Caco-2 (cell line): ENCODE data around the gene GPX1. TPM values are rescaled to one million over a fixed set of nuclear protein-coding genes. Genes with fewer than 3 reads are reported as not detected.

Experiments
- BruUV-seq: library from RNA; stranded (reverse); fragments of 400-500 nt; replicated peaks from 2 replicates; lab custom pipeline; 2021; lab: Mats Ljungman, UMichigan
- CTCF ChIA-PET: fragments of 300-600 bp; sonication (Branson Sonifier 250); formaldehyde crosslinking; loops from one replicate; lab custom pipeline; 2022; ENCODE audit warnings: antibody characterized with exemption; lab: Charles Lee
- POLR2A ChIA-PET: fragments of 300-600 bp; sonication (Branson Sonifier 250); formaldehyde crosslinking; loops from one replicate; lab custom pipeline; 2022; ENCODE audit warnings: antibody characterized with exemption; lab: Charles Lee
- DNase-seq, 2 experiments: peaks; one replicate each; pipeline versions ENCODE4 v3.0.0 to v3.0.0-alpha.2; 2020 to 2022
- H3K27me3 ChIP-seq: replicated peaks from 2 replicates; pipeline ENCODE4 v1.6.0; 2011; ENCODE audit warnings: low read length; ENCODE audit not compliant: control insufficient read depth, insufficient read depth
- H3K36me3 ChIP-seq: 2 replicates; pipeline ENCODE4 v1.5.1; 2011; ENCODE audit warnings: low read length; ENCODE audit not compliant: control insufficient read depth, insufficient read depth
- H3K4me1 ChIP-seq: fragments of 250-450 bp; sonication (Bioruptor Pico); 2 replicates; pipeline ENCODE4 v1.5.1; 2020; ENCODE audit warnings: mild to moderate bottlenecking
- H3K4me3 ChIP-seq: 2 replicates; pipeline ENCODE4 v1.5.1; 2011; ENCODE audit warnings: low read depth, mild to moderate bottlenecking, control low read depth, low read length
- H3K9me3 ChIP-seq: fragments of 250-450 bp; sonication (Bioruptor Pico); 2 replicates; pipeline ENCODE4 v1.5.1; 2020; ENCODE audit warnings: mild to moderate bottlenecking, moderate library complexity
- H3K27ac Mint-ChIP-seq: one replicate; pipeline ENCODE4 v1.8.0; 2022; ENCODE audit warnings: mixed read lengths; ENCODE audit not compliant: unreplicated experiment
- H3K27me3 Mint-ChIP-seq: one replicate; pipeline ENCODE4 v1.8.0; 2022; ENCODE audit warnings: mixed read lengths; ENCODE audit not compliant: insufficient read depth, unreplicated experiment
- H3K36me3 Mint-ChIP-seq: one replicate; pipeline ENCODE4 v1.8.0; 2022; ENCODE audit warnings: mild to moderate bottlenecking, mixed read lengths; ENCODE audit not compliant: insufficient read depth, unreplicated experiment
- H3K4me1 Mint-ChIP-seq: one replicate; pipeline ENCODE4 v1.8.0; 2022; ENCODE audit warnings: low read depth, mixed read lengths; ENCODE audit not compliant: unreplicated experiment
- H3K4me3 Mint-ChIP-seq: one replicate; pipeline ENCODE4 v1.8.0; 2022; ENCODE audit warnings: mild to moderate bottlenecking, moderate library complexity, mixed read lengths; ENCODE audit not compliant: unreplicated experiment
- H3K9me3 Mint-ChIP-seq: one replicate; pipeline ENCODE4 v1.8.0; 2022; ENCODE audit warnings: mixed read lengths; ENCODE audit not compliant: unreplicated experiment
- CTCF ChIP-seq, 2 experiments: fragments of 200-600 bp in 1 of 2; IDR thresholded peaks; 1 replicate in 1 of 2; 2 replicates in 1 of 2; pipeline versions ENCODE4 v1.5.1 to v1.8.0; 2011 to 2022; ENCODE audit warnings: antibody characterized with exemption in 1 of 2, control low read depth in 1 of 2, inconsistent platforms in 1 of 2, low read depth in 1 of 2, low read length in 1 of 2, mild to moderate bottlenecking in 1 of 2, moderate library complexity in 1 of 2; ENCODE audit not compliant: insufficient read depth in 1 of 2, severe bottlenecking in 1 of 2, unreplicated experiment in 1 of 2
- intact Hi-C: fragments of 100-400 bp; cut with micrococcal nuclease; formaldehyde crosslinking; loops from one replicate; pipeline ENCODE4 v1.10.0; 2022; ENCODE audit not compliant: unreplicated experiment
- total RNA-seq: library from RNA; stranded (reverse); gene quantifications from 2 replicates; pipeline ENCODE4 v1.2.3, GENCODE V29; 2022

Gene GPX1
- total RNA-seq, 1 experiment from 2014 or later = 197 TPM

GRCh38 chr3:49313896-49314688, 44.1 kb downstream of the GPX1 start:
- no peaks in the 10 kb centered on the region for H3K27me3 ChIP-seq
- Mint-ChIP-seq H3K4me1 (no peaks in the 10 kb centered on the region), H3K4me3 (no peak overlapping the region), H3K27me3 (no peaks in the 10 kb centered on the region), H3K27ac (no peak overlapping the region), H3K9me3 (no peaks in the 10 kb centered on the region), H3K36me3 (peaks cover 28% of the 10 kb centered on the region)
- H3K4me3 ChIP-seq = no peak overlapping the region
- ChIA-PET POLR2A (no interaction called here), CTCF (no interaction called here)
- no peaks in the 10 kb centered on the region for H3K4me1 ChIP-seq
- peaks cover 2% of the 10 kb centered on the region for H3K36me3 ChIP-seq
- intact Hi-C loops = no loop called here
- TF ChIP-seq CTCF (IDR thresholded peaks at IDR 0.05; ENCODE audit: insufficient read depth in 1 of 2, low read depth in 1 of 2, low read length in 1 of 2, severe bottlenecking in 1 of 2, unreplicated experiment in 1 of 2) = no peak
- H3K9me3 ChIP-seq = no peaks in the 10 kb centered on the region
- no peak for DNase-seq
- BruUV-seq = no TSS peak

- no peak overlapping the region for H3K27ac Mint-ChIP-seq
- H3K27me3 ChIP-seq = no peaks in the 10 kb centered on the region
- H3K4me3 ChIP-seq = no peak overlapping the region
- H3K27me3 Mint-ChIP-seq = no peaks in the 10 kb centered on the region
- no peaks in the 10 kb centered on the region for H3K4me1 ChIP-seq
- peaks cover 33% of the 10 kb centered on the region for H3K36me3 Mint-ChIP-seq
- TF ChIP-seq CTCF (IDR thresholded peaks at IDR 0.05; ENCODE audit: insufficient read depth in 1 of 2, low read depth in 1 of 2, low read length in 1 of 2, severe bottlenecking in 1 of 2, unreplicated experiment in 1 of 2) = no peak
- H3K36me3 ChIP-seq = peaks cover 1% of the 10 kb centered on the region; the same call in 1 of the 2 replicates
- ChIA-PET POLR2A (no interaction called here), CTCF (interaction anchor here (0.6 kb wide), 2 partner anchors 125 to 166 kb away, joined by 5 read pairs; no protein-coding TSS in a partner anchor)
- H3K4me3 Mint-ChIP-seq = no peak overlapping the region
- intact Hi-C loops = no loop called here
- no peaks in the 10 kb centered on the region for H3K9me3 ChIP-seq
- no peaks in the 10 kb centered on the region for H3K4me1 Mint-ChIP-seq
- no TSS peak for BruUV-seq
- H3K9me3 Mint-ChIP-seq = no peaks in the 10 kb centered on the region
- no peak for DNase-seq
Measured at GRCh38 chr3:49311283-49311682, 46.9 kb downstream of the GPX1 start.

- H3K9me3 ChIP-seq = no peaks in the 10 kb centered on the region
- Mint-ChIP-seq H3K4me3 (no peak overlapping the region), H3K4me1 (no peaks in the 10 kb centered on the region), H3K27ac (no peak overlapping the region), H3K36me3 (peaks cover 38% of the 10 kb centered on the region), H3K27me3 (no peaks in the 10 kb centered on the region), H3K9me3 (no peaks in the 10 kb centered on the region)
- POLR2A ChIA-PET = no interaction called here
- DNase-seq = no peak
- intact Hi-C loops = no loop called here
- H3K4me3 ChIP-seq = no peak overlapping the region
- no TSS peak for BruUV-seq
- peaks cover 1% of the 10 kb centered on the region; the same call in 1 of the 2 replicates for H3K36me3 ChIP-seq
- TF ChIP-seq CTCF (IDR thresholded peaks at IDR 0.05; ENCODE audit: insufficient read depth in 1 of 2, low read depth in 1 of 2, low read length in 1 of 2, severe bottlenecking in 1 of 2, unreplicated experiment in 1 of 2) = no peak
- H3K4me1 ChIP-seq = no peaks in the 10 kb centered on the region
- CTCF ChIA-PET = interaction anchor here (0.6 kb wide), 1 partner anchor 125 kb away, joined by 5 read pairs; no protein-coding TSS in a partner anchor
- no peaks in the 10 kb centered on the region for H3K27me3 ChIP-seq
Measured at GRCh38 chr3:49310677-49311076, 47.5 kb downstream of the GPX1 start.

Other genes with a start within 250 kb of the GPX1 start
- gene USP19, start 237.5 kb downstream of the GPX1 start, total RNA-seq = 55.9 and 56.4 TPM in 2 replicates
- gene LAMB2, start 225.3 kb downstream of the GPX1 start, total RNA-seq = 181 and 189 TPM in 2 replicates
- gene CCDC71, start 192.0 kb downstream of the GPX1 start, total RNA-seq = 15.2 and 15.9 TPM in 2 replicates
- 7.4 and 8.8 TPM in 2 replicates for gene KLHDC8B, start 186.8 kb downstream of the GPX1 start, total RNA-seq
- gene C3orf62, start 81.1 kb downstream of the GPX1 start, total RNA-seq = 5.5 and 6.5 TPM in 2 replicates
- 36.4 and 37.8 TPM in 2 replicates for gene USP4, start 18.3 kb downstream of the GPX1 start, total RNA-seq
- 338 and 348 TPM in 2 replicates for gene RHOA, start 53.6 kb upstream of the GPX1 start, total RNA-seq
- 14.2 and 15.5 TPM in 2 replicates for gene TCTA, start 54.1 kb upstream of the GPX1 start, total RNA-seq
- 1.6 and 2.5 TPM in 2 replicates for gene AMT, start 64.1 kb upstream of the GPX1 start, total RNA-seq
- 6.1 and 7.8 TPM in 2 replicates for gene NICN1, start 71.0 kb upstream of the GPX1 start, total RNA-seq
- gene DAG1, start 111.9 kb upstream of the GPX1 start, total RNA-seq = 154 and 177 TPM in 2 replicates
- gene BSN, start 196.1 kb upstream of the GPX1 start, total RNA-seq = 0.77 and 0.93 TPM in 2 replicates